ENCODE data around the gene SMPD1. TPM values are rescaled to one million over a fixed set of nuclear protein-coding genes. Genes with fewer than 3 reads are reported as not detected.
A peak's percentile ranks its signal among the peaks of the same experiment; 100 is the strongest.

SMPD1 gene
- total and polyA plus RNA-seq, 2 of the 8 experiments (the other 6 are each of a cell fraction or from before 2014, with no cell fraction given), result 1.9 to 2.4 TPM

- ChIA-PET CTCF (ENCODE audit: partially characterized antibody) (interaction anchor here (0.6 to 9.5 kb wide), 13 partner anchors 12 to 1225 kb away, joined by 3 to 79 read pairs (median 6); partner anchors contain the start of genes HPX and SMPD1), POLR2A (ENCODE audit: partially characterized antibody) (interaction anchor here (0.6 to 3.0 kb wide), 4 partner anchors 14 to 76 kb away, joined by 3 to 10 read pairs (median 5); partner anchors contain the start of gene APBB1)
- no peak overlapping the region for H2AFZ ChIP-seq (ENCODE audit: low read length)
- no peaks in the 10 kb centered on the region for H3K27me3 ChIP-seq (replicated peaks in 1 of 4; ENCODE audit: control insufficient read depth in 3 of 4, extremely low read depth in 1 of 4, insufficient read depth in 3 of 4, low read length in 3 of 4)
- H2AK5ac ChIP-seq (ENCODE audit: low read depth, low read length), result no peak overlapping the region
- peak overlapping the region; percentile 28; the same call in 1 of the 2 replicates for H3K27ac ChIP-seq (ENCODE audit: low read depth, low read length)
- H3K4me3 ChIP-seq (ENCODE audit: extremely low read depth in 1 of 4, insufficient read depth in 2 of 4, low read depth in 3 of 4, low read length in 4 of 4), result peak overlapping the region in 2 of 4 experiments; percentile 10 to 23; a peak in 3 of 8 replicates
- no peak overlapping the region for H4K5ac ChIP-seq (ENCODE audit: insufficient read length, low read depth, low read length)
- H3K9ac ChIP-seq (replicated peaks in 1 of 4; ENCODE audit: extremely low read depth in 1 of 4, low read depth in 3 of 4, low read length in 3 of 4), result no peak overlapping the region; a peak in 1 of 7 replicates
- H4K20me1 ChIP-seq (replicated peaks in 1 of 2; ENCODE audit: control insufficient read depth in 1 of 2, insufficient read depth in 2 of 2, low read length in 2 of 2), result peaks cover 2 to 14% of the 10 kb centered on the region in 2 experiments
- H2BK20ac ChIP-seq (ENCODE audit: low read length), result no peak overlapping the region
- no peak overlapping the region for H3K23ac ChIP-seq (ENCODE audit: insufficient read length)
- peak overlapping the region; percentile 19 to 51 for H3K4me2 ChIP-seq (ENCODE audit: insufficient read depth in 1 of 2, low read depth in 2 of 2, low read length in 2 of 2)
- peak overlapping the region; percentile 18 for H4K8ac ChIP-seq (ENCODE audit: extremely low read depth, insufficient read depth, low read length)
- peak overlapping the region; percentile 80 for H4K91ac ChIP-seq (replicated peaks; ENCODE audit: insufficient read length, low read length)
- FAIRE-seq (no peak), DNase-seq (ENCODE audit: low read depth in 1 of 2, low spot score in 2 of 2) (no peak)
- H3K4ac ChIP-seq (replicated peaks; ENCODE audit: insufficient read length, low read depth, low read length), result no peak overlapping the region
- H3K56ac ChIP-seq (replicated peaks; ENCODE audit: insufficient read length, low read depth, low read length), result no peak overlapping the region
- 71% methylated on average over 14 of the region's 16 CpGs; no CpG with 5 or more reads in 1 of the 2 experiments for WGBS, 2 experiments (ENCODE audit: extremely low coverage in 1 of 2, insufficient coverage in 1 of 2, insufficient read length in 1 of 2, insufficient replicate concordance in 2 of 2, low coverage in 1 of 2, low lambda C conversion rate in 2 of 2, missing lambda C conversion rate in 1 of 2)
- no peaks in the 10 kb centered on the region for H3K23me2 ChIP-seq (ENCODE audit: low read depth, low read length)
- H3K18ac ChIP-seq (ENCODE audit: extremely low read depth, low read length), result no peak overlapping the region; the same call in 1 of the 2 replicates
- H3K79me2 ChIP-seq (ENCODE audit: control insufficient read depth in 1 of 2, insufficient read depth in 2 of 2, low read length in 2 of 2), result no peaks in the 10 kb centered on the region
- peaks cover 8 to 15% (median 10%) of the 10 kb centered on the region in 4 experiments for H3K4me1 ChIP-seq (replicated peaks in 1 of 4; ENCODE audit: control insufficient read depth in 3 of 4, insufficient read depth in 4 of 4, low read length in 3 of 4)
- H3K14ac ChIP-seq (ENCODE audit: insufficient read length), result no peak overlapping the region
- H3K79me1 ChIP-seq (ENCODE audit: low read depth, low read length), result no peaks in the 10 kb centered on the region
- no peak overlapping the region for H2BK120ac ChIP-seq (replicated peaks; ENCODE audit: low read depth, low read length)
- no peak overlapping the region for H2BK15ac ChIP-seq (ENCODE audit: low read length)
- peaks cover 0 to 2% (median 0%) of the 10 kb centered on the region in 4 experiments; a peak in 1 of 8 replicates for H3K36me3 ChIP-seq (ENCODE audit: control insufficient read depth in 2 of 4, insufficient read depth in 4 of 4, low read length in 3 of 4)
- no peaks in the 10 kb centered on the region for H3K9me3 ChIP-seq (ENCODE audit: insufficient read depth in 2 of 2, low read depth in 1 of 2, low read length in 1 of 2)
- no peak overlapping the region; the same call in 1 of the 2 replicates for H2BK5ac ChIP-seq (ENCODE audit: low read depth, low read length)
- no peak overlapping the region for H2BK12ac ChIP-seq (ENCODE audit: low read depth, low read length)
- TF ChIP-seq SP2 (IDR thresholded peaks at IDR 0.05; ENCODE audit: low read length) (no peak), ATF2 (IDR thresholded peaks at IDR 0.05; ENCODE audit: low read length) (no peak), PHF8 (conservative IDR thresholded peaks at IDR 0.05; ENCODE audit: low read depth, low read length) (no peak), BCL11A (IDR thresholded peaks at IDR 0.05; ENCODE audit: low read depth in 2 of 2, low read length in 2 of 2) (no peak), CHD2 (IDR thresholded peaks at IDR 0.05; ENCODE audit: low read length) (no peak), HDAC6 (IDR thresholded peaks at IDR 0.05; ENCODE audit: low read depth, low read length) (no peak), CREB1 (IDR thresholded peaks at IDR 0.05) (no peak), RFX5 (IDR thresholded peaks at IDR 0.05; ENCODE audit: borderline replicate concordance, low read depth, low read length) (no peak), KDM5A (IDR thresholded peaks at IDR 0.05; ENCODE audit: low read length) (no peak)
- TF ChIP-seq, protein P1, sequence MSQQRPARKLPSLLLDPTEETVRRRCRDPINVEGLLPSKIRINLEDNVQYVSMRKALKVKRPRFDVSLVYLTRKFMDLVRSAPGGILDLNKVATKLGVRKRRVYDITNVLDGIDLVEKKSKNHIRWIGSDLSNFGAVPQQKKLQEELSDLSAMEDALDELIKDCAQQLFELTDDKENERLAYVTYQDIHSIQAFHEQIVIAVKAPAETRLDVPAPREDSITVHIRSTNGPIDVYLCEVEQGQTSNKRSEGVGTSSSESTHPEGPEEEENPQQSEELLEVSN (IDR thresholded peaks at IDR 0.05), result no peak
These were observed 14.2 kb downstream of the SMPD1 start for GRCh38 chr11:6404342-6405051.
